NB4 (cell line): Measurements from ENCODE around the gene THSD4.

Experiments
- DNase-seq: peaks from one replicate; pipeline ENCODE4 v3.0.0; 2010; ENCODE audit warnings: low read depth
- H3K4me3 ChIP-seq: one replicate; pipeline ENCODE4 v1.5.1; 2011; ENCODE audit warnings: mild to moderate bottlenecking, low read depth, low read length, moderate library complexity
- CTCF ChIP-seq: IDR thresholded peaks from one replicate; pipeline ENCODE4 v1.5.1; 2012; ENCODE audit warnings: low read depth, low read length
- MAX ChIP-seq: IDR thresholded peaks from 2 replicates; pipeline ENCODE4 v1.6.1; 2011; ENCODE audit warnings: low read depth, low read length
- MYC ChIP-seq: IDR thresholded peaks from 2 replicates; pipeline ENCODE4 v1.6.1; 2011; ENCODE audit warnings: low read depth, low read length
- POLR2A ChIP-seq: IDR thresholded peaks from 2 replicates; pipeline ENCODE4 v1.6.1; 2011; ENCODE audit warnings: mild to moderate bottlenecking; ENCODE audit not compliant: insufficient read length; ENCODE audit errors: extremely low read depth

The THSD4 gene

DNA sequence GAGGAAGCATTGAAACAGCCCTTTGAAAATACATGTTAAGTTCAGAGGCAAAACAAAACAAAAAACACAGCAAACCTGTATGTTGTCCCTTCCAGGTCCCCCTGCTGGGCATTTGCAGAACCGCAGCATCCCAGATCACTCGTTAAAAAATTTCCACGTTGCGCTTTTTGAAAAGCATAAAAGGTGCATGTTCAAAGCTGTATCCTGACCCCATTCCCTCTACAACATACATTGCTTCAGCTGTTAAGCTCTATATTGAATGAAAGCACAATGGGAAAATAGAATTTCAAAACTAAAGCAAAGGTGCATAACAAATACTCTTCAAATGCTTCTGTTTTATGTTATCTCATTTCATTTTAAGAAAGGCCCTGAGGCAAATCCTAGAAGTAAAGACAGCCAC lies 328.3 kb downstream of the THSD4 start:
- H3K4me3 ChIP-seq = no peak overlapping the region
- peak; percentile 75 for TF ChIP-seq CTCF
- TF ChIP-seq POLR2A = no peak
- TF ChIP-seq MYC = no peak
- peak; percentile 19; the same call in 1 of the 2 replicates for TF ChIP-seq MAX
- DNase-seq = peak; percentile 39

DNA sequence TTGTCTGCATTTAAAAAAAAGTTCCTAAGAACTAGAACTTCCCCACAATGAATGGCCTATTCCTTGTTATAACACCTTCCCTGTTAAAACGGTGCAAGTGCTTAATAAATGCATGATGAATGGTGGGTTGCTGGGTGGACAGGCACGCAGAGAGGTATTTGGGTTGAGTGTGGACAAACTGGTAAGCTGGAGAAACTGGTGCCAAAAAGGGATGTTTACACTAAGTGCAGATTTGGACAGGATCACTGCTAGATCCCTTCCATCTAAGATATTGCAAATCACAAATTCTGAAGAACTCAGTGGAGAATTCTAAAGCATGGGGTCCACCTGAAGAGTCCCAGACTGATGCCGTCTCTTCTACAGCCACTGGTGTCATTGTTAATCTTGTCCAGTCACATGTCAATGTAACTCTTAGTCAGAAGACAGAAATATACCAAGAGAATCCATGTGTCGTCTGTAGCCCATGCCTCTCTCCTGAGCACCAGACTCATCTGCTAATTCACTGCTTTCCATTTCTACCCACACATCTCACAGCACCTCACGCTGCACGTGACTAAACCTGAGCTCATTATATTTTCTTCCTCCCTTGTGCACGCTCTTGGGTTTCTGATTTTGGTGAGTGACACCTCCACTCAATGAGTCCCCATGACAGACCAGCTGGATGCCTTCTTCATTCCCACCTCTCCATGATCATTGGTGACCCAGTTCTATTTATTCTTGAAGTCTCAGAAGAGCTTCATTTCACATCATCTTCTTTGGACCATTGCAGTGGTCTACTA lies 328.9 kb downstream of the THSD4 start:
- no peak for TF ChIP-seq MAX
- no peak for TF ChIP-seq MYC
- no peak for TF ChIP-seq CTCF
- no peak for TF ChIP-seq POLR2A
- no peak overlapping the region for H3K4me3 ChIP-seq
- no peak for DNase-seq

DNA sequence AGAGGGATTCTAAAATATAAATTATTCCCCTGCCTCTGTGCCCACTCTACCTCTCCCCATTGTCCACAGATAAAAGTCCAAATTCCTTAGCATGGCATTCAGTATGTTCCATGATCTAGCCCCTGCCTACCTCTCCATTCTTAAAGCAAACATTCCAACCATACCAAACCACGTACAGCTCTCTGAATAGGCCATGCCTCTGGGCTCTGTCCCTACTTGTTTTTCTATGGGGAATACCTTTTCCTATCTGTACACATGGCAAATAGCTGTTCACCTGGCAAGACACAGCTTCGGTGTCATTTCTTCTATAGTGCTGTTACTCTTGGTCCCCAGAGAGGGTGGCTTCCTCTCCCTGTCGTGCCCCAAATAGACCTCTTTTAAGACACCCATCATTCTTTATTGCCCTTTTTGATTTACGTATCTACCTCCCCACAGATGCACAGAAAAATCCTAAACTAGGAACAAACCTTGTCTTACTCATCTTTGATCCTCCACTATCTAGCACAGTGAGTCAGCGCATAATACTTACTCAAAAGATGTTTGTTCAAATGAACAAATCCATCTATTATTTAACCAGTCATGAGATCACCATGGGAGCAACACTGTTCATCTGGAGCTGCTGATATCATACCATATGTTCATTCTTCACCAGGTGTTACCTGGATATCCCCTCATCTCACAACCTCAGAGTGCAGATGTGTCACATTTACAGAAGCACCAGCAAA lies 329.8 kb downstream of the THSD4 start:
- no peak overlapping the region for H3K4me3 ChIP-seq
- DNase-seq = no peak
- TF ChIP-seq MAX = no peak
- TF ChIP-seq POLR2A = no peak

DNA sequence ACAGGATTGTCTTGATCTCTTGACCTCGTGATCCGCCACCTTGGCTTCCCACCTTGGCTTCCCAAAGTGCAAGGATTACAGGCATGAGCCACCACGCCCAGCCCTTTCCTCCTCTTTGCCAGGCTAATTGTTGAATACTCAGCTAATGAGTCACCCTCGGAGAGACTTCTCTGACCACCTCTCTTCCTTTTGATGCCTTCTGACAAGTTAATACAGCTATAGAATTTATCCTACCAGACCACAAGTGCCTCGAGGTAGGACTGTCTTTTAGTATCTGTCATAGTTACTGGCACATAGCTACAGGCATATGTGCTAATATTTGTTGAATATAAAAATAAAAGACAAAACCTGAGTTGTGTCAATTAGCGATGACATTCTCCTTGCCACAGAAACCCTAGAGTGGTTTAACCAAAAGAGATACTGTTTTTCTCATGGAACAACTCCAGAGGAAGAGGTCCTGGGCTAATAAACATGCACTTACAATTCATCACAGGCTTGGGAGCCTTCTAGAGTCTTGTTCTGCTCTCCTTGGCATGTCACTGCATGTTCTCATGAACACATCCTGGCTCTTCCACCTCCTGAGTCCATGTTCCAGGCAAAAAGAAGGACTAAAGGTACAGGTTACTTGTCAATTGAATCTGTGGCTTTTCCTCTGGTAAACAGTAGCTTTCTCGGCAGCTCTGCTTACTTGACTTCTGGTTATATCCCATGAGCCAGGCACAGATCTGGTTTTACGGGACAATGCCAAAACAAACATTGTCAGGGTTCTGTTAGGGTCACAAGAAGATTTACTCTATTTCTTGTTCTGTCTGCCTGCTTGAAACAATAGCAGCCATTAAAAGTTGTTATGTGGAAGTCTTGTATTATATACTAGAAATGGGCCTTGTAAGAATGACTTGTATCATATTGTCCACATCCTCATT lies 332.3 kb downstream of the THSD4 start:
- H3K4me3 ChIP-seq = no peak overlapping the region
- TF ChIP-seq MYC (no peak), MAX (no peak), POLR2A (no peak), CTCF (no peak)
- no peak for DNase-seq

GRCh38 chr15:71448688-71449114 lies 333.4 kb downstream of the THSD4 start:
- TF ChIP-seq CTCF = peak; percentile 68
- TF ChIP-seq MYC = no peak
- DNase-seq = peak; percentile 45

More at GRCh38 chr15:71448688-71449114, 333.4 kb downstream of the THSD4 start:
- H3K4me3 ChIP-seq = no peak overlapping the region
